ENCODE data around the gene AP2A2. TPM values are rescaled to one million over a fixed set of nuclear protein-coding genes. Genes with fewer than 3 reads are reported as not detected.

The AP2A2 gene
- total and polyA plus RNA-seq, 8 donors, result 15.0 to 350 (median 39.9) TPM

GRCh38 chr11:1042626-1043562, 117.2 kb downstream of the AP2A2 start:
- Histone ChIP-seq H3K9me3 (no peaks in the 10 kb centered on the region), H3K36me3 (no peaks in the 10 kb centered on the region), H3K4me1 (peaks cover 8 to 35% (median 29%) of the 10 kb centered on the region in 4 donors), H3K27ac (no peak overlapping the region), H3K4me3 (no peak overlapping the region), H3K27me3 (peaks cover 4 to 58% (median 8%) of the 10 kb centered on the region in 3 donors)
- 81 to 87% (median 85%) methylated on average over 23 to 26 of the region's 26 CpGs for WGBS, 5 donors
- intact Hi-C loops (cut with DNase I; ENCODE audit: low total_unique reads), result no loop called here
- TF ChIP-seq, protein P1, sequence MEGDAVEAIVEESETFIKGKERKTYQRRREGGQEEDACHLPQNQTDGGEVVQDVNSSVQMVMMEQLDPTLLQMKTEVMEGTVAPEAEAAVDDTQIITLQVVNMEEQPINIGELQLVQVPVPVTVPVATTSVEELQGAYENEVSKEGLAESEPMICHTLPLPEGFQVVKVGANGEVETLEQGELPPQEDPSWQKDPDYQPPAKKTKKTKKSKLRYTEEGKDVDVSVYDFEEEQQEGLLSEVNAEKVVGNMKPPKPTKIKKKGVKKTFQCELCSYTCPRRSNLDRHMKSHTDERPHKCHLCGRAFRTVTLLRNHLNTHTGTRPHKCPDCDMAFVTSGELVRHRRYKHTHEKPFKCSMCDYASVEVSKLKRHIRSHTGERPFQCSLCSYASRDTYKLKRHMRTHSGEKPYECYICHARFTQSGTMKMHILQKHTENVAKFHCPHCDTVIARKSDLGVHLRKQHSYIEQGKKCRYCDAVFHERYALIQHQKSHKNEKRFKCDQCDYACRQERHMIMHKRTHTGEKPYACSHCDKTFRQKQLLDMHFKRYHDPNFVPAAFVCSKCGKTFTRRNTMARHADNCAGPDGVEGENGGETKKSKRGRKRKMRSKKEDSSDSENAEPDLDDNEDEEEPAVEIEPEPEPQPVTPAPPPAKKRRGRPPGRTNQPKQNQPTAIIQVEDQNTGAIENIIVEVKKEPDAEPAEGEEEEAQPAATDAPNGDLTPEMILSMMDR (IDR thresholded peaks at IDR 0.05), result no peak
- TF ChIP-seq POLR2AphosphoS5 (IDR thresholded peaks at IDR 0.05), result no peak
- DNase-seq, result no peak

DNA sequence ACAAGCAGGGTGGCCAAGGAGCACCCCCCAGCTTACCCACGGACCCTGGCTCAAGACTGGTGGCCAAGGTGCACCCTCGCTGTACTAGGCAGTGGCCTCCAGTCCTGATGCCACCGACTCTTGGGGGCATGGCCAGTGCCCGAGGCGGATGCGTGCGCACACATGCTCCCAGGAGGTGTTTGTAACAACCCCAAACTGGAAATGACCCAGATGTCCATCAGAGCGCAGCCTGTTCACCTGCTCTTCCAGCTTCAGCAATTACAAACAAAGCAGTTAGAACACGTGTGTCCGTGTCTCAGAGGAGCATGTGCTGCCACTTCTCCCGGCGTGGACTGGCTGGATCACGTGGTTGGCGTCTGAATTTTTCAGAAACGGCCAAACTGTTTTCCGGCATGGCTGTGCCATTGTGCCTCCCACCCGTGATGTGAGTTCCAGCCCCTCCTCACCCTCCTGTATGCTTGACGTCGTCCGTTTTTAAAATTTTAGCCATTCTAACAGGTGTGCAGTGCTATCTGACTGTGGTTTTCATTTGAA, 118.0 kb downstream of the AP2A2 start:
- Histone ChIP-seq H3K4me1 (peaks cover 8 to 35% (median 29%) of the 10 kb centered on the region in 4 donors), H3K9me3 (no peaks in the 10 kb centered on the region), H3K4me3 (no peak overlapping the region), H3K36me3 (no peaks in the 10 kb centered on the region), H3K27me3 (peaks cover 4 to 58% (median 7%) of the 10 kb centered on the region in 3 donors), H3K27ac (no peak overlapping the region)
- no peak for TF ChIP-seq EP300 (IDR thresholded peaks at IDR 0.05)
- TF ChIP-seq, protein P1 (IDR thresholded peaks at IDR 0.05), result no peak
- TF ChIP-seq POLR2AphosphoS5 (IDR thresholded peaks at IDR 0.05), result no peak
- TF ChIP-seq POLR2A (IDR thresholded peaks at IDR 0.05), result no peak
- DNase-seq, result no peak
- 86 to 90% (median 89%) methylated on average over 16 to 20 of the region's 20 CpGs for WGBS, 5 donors
- intact Hi-C loops (cut with DNase I; ENCODE audit: low total_unique reads), result no loop called here

GRCh38 chr11:1044160-1044559, 118.5 kb downstream of the AP2A2 start:
- Histone ChIP-seq H3K27ac (no peak overlapping the region), H3K4me3 (no peak overlapping the region), H3K27me3 (peaks cover 4 to 63% (median 7%) of the 10 kb centered on the region in 3 donors), H3K4me1 (peaks cover 8 to 35% (median 30%) of the 10 kb centered on the region in 4 donors), H3K9me3 (no peaks in the 10 kb centered on the region), H3K36me3 (no peaks in the 10 kb centered on the region)
- intact Hi-C loops (cut with DNase I; ENCODE audit: low total_unique reads), result no loop called here
- TF ChIP-seq EP300 (IDR thresholded peaks at IDR 0.05) (no peak), POLR2A (IDR thresholded peaks at IDR 0.05) (no peak), POLR2AphosphoS5 (IDR thresholded peaks at IDR 0.05) (no peak)
- TF ChIP-seq, protein P1 (IDR thresholded peaks at IDR 0.05), result no peak
- WGBS, 5 donors, result 73 to 90% (median 85%) methylated on average over 6 of the region's 6 CpGs
- DNase-seq, result no peak

DNA sequence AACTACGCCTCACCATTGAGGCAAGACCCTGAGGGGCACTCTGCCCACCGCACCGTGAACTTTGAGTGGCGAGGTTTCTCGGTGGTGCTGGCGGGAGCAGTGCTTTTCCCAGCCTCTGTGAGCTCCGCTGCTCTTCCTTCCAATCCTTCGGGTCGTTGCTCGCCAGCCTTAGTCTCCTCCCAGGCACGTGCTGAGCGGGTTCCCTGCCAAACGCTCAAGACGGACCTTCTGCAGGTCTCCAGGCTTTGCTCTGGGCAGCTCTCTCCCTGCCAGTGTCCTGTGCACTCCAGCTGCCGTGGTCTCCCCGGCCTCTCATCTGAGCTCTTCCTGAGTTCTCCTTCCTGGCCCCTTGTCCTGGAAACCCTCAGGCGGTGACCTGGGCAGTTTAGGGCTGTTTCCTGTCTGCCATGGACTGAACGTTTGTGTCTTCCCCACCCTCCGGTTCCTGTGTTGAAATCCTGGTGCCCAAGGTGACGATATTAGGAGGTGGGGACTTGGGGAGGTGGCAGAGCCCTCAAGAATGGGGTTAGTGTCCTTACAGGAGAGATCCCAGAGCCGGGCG, 122.0 kb downstream of the AP2A2 start:
- TF ChIP-seq POLR2A (IDR thresholded peaks at IDR 0.05) (no peak), EP300 (IDR thresholded peaks at IDR 0.05) (no peak), POLR2AphosphoS5 (IDR thresholded peaks at IDR 0.05) (no peak)
- TF ChIP-seq, protein P1 (IDR thresholded peaks at IDR 0.05), result no peak
- intact Hi-C loops (cut with DNase I; ENCODE audit: low total_unique reads), result no loop called here
- WGBS, 5 donors, result 67 to 76% (median 70%) methylated on average over 20 to 22 of the region's 22 CpGs
- no peaks in the 10 kb centered on the region for H3K9me3 ChIP-seq
- no peak overlapping the region for H3K4me3 ChIP-seq
- H3K36me3 ChIP-seq, result no peaks in the 10 kb centered on the region
- H3K27ac ChIP-seq, result no peak overlapping the region
- DNase-seq, result no peak
- H3K27me3 ChIP-seq, result peaks cover 0 to 65% (median 0%) of the 10 kb centered on the region in 3 donors
- peaks cover 3 to 19% (median 15%) of the 10 kb centered on the region in 4 donors for H3K4me1 ChIP-seq

Data from stomach (tissue), 9 donors.